GM21576 (cell line): Measurements from ENCODE around the gene EEPD1.
"Not testable (repeated sequence)": the region's sequence is repeated elsewhere in the genome, so short reads cannot be mapped to it uniquely, and the experiment has no call there.

Experiments used
- ATAC-seq: cut with Tn5 transposase; IDR thresholded peaks from one replicate; pipeline ENCODE4 v1.9.1; 2021; ENCODE audit warnings: mild to moderate bottlenecking, moderate library complexity; ENCODE audit not compliant: unreplicated experiment

The EEPD1 gene

DNA sequence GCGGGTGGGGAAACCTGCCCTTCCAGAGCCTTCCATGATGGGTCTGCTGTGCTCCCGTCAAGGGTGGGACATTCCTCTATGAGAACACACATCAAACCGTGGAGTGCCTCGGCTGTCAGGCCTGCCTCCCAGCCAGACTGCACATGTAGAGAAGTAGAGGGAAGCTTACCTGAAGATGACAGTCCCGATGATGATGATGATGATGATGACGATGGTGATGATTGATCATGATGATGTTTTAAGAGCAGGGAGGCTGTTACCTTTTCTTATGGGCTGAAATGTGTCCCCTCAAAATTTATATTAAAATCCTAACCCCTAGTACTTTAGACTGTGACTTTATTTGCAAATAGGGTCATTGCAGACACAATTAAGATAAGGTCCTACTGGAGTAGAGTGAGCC, 160.6 kb downstream of the EEPD1 start:
- no peak for ATAC-seq

DNA sequence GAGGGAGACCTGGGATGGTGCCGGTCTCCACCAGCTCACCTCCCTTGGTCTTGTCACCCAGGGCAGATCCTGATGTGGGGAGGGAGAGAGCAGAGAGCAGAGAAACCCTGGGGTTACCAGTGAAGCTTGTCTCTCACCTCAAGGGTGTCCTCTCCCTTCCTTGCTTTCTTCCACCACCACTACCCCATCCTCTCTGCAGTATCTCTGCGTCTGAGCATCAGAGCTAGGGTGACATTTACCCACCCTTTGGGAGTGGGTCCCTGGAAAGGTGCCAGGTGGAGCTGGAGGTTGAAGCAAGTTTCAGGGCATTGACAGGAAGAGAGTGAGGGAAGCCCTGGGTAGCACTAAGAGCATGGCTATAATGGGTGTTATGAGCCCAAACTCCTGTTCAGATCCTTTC, 161.4 kb downstream of the EEPD1 start:
- ATAC-seq, result no peak

DNA sequence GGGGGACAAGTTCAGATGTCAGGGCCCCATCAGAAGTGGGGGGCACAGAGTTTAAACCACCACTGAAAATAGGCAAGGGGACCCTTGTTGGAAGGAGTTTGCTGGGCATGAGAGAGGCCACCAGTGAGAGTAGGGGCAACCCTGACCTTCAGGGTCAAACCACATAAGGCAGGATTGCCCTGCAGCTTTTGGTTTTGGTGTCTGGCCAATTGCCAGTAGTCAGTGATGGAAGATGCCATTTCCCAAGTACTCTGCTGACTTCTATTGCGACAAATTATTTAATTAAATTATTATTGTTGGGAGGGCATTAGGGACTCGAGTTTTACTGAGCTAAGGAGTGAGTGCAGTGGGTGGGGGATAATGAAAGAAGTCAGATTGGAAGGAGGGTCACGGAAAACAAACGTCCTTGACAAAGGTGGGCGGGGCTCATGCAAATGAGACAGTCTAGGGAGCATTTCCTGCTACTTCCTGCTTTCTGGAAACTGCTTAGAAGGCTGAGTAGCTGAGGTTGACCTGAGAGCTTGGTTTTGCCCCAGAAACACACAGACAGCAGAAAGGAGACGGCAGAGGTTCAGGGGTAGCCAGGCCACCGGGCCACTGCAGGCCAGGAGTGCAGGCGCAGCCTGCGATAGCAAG, 162.4 kb downstream of the EEPD1 start:
- ATAC-seq, result no peak

DNA sequence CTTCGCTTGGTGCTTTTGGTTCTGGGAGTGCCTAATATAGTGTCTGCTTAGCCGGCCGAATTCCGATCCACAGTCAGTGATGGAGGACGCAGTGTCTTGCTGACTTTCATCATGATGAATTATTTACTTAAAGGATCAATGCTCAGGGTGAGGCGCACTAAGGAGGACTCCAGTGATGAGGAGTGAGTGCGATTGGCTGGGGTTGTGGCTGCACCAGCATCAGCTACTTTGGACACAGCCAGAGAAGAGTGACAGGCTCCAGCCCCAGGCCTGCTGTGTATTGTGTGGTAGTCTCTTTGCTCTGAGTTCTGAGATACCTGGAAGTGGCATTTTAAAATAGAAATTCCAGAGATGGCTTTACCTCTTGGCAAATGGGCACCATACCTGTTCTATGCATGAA, 163.3 kb downstream of the EEPD1 start:
- no peak for ATAC-seq

DNA sequence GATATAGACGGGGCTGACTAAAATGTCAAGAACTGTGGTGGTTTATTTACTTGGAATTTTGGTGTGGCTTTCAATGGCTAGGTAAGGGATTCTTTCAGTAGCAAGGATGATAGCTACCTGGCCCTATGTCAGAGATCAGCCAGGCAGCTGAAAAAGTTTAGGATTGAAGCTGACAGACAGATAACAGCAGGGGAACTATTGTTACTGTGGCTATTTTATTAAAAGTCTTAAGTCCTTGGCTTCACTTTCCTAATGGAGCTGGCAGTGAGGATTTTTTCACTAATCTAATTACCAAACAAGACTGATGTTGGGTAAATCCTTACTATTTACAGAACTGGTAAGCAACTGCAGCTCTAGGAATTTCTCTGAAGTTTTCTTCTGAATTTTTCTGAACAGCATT, 164.2 kb downstream of the EEPD1 start:
- ATAC-seq, result no peak

DNA sequence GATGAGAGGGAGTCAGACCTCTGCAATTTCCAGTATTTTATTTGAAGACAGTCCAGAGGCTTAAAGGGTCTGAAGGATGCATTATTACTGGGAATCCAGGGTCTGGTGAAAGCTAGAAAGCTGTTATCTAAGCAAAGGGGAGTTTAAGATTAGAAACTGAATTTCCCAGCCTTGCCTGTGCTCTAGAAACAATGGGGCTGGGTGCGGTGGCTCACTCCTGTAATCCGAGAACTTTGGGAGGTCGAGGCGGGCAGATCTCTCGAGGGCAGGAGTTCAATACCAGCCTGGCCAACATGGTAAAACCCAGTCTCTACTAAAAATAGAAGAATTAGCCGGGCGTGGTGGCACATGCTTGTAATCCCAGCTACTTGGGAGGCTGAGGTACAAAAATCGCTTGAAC, 165.1 kb downstream of the EEPD1 start:
- no peak for ATAC-seq

DNA sequence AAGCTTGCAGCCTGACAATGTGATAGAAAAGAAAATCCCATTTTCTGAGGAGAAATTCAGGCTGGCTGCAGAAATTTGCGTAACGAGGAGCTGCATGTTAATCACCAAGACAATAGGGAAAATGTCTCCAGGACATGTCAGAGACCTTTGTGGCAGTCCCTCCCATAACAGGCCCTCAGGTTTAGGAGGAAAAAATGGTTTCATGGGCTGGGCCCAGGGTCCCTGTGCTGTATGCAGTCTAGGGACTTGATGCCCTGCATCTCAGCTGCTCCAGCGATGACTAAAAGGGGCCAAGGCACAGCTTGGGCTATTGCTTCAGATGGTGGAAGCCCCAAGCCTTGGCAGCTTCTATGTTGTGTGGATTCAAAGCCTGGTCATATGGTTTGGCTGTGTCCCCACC, 168.2 kb downstream of the EEPD1 start:
- not testable (repeated sequence) for ATAC-seq

DNA sequence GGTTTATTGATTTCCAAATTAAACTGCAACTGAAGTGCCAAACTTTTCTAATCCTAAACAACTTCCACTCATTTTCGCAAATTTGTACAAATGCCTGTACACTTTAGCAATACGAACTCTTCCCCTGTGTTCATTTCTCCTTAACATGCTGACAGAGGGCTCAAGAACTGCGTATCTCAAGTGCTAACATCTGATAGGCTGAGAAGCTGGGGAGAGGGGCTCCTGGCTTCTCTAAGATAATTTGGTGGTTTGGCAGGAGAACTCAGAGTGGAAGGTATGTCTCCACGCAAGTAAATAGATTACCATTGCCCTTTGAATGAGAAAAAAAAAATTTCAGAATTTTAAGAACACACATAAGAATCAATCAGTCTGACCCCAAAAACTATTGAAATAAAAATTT, 183.3 kb downstream of the EEPD1 start:
- ATAC-seq, result no peak

DNA sequence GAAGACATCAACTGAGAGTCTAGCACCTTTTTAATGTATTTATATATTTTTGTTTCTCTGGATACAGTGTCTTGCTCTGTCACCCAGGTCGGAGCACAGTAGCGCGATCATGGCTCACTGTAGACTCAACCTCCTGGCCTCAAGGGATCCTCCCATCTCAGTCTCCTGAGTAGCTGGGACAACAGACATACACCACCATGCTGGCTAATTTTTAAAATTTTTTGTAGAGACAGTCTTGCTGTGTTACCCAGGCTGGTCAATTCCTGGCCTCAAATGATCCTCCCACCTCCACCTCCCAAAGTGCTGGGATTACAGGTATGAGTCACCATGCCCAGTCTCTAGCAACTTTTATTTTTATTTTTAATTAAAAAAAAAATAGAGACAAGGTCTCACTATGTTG, 185.2 kb downstream of the EEPD1 start:
- ATAC-seq, result no peak

DNA sequence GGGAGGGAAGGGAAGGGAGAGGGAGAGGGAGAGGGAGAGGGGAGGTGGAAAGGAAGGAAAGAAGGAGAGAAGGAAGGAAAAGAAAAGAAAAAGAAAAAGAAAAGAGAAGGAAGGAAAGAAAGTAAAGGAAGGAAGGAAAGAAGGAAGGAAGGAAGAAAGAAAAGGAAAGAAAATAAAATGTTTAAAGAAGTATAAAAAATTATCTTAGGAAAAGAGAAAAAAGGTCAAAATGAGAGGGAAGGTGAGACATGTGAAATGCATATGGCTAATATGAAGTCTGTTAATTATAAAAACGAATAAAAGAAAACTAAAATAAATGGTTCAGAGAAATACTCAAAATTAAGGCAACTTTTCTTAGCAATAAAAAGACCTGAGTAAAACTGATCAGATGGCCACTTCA, 190.5 kb downstream of the EEPD1 start:
- no peak for ATAC-seq

DNA sequence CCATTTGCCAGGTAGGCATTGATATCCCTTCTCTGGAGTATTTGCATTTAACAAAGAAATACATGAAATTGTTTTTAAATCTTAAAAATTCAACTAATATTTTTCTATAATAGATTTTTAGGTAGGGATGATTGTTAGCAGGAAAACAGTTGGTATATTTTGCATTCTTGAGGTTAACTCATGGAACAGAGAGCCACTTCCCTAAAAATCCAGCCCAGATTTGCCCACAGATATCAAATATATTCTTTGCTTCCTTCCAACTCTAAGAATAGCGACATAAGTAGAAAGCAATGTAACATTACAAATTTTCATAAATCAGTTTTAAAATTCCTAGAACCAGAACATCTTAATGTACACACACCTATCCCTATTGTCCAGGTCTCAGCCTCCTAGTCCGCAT, 191.6 kb downstream of the EEPD1 start:
- no peak for ATAC-seq

DNA sequence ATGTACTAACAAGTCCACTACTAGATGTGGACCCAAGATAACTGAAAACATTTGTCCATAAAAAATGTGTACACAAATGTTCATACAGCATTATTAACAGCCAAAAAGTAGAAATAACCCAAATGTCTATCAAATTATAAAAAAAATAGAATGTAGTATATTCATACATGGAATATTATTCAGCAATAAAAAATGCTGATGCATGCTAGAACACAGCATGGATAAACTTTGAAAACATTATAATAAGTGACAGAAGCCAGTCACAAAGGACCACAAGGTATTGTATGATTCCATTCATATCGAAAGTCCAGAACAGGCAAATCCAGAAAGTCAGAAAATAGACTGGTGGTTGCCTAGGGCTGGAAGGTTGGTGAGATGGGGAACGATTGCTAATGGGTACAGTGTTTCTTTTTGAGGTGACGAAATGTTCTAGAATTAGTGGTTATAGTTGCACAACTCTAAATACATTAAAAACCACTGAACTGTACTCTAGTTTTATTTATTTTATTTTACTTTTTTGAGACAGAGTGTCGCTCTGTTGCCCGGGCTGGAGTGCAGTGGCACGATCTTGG, 193.3 kb downstream of the EEPD1 start:
- no peak for ATAC-seq

DNA sequence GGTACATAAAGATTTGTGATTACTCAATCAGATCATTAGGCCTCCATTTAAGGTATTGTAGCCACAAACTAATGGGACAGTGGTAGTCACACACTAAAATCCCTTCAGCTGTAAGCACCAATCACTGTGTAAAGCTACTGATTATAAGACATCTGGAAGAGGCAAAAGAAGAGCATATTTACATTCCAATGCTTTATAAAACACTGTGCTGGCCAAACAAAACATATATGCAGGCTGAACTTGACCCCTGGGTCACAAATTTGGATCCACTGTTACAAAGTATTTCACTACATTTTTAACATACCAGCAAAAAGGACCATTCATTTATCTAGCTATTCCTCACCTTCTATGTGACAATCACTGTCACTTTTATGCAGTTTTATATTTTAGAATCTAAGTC, 195.2 kb downstream of the EEPD1 start:
- no peak for ATAC-seq

DNA sequence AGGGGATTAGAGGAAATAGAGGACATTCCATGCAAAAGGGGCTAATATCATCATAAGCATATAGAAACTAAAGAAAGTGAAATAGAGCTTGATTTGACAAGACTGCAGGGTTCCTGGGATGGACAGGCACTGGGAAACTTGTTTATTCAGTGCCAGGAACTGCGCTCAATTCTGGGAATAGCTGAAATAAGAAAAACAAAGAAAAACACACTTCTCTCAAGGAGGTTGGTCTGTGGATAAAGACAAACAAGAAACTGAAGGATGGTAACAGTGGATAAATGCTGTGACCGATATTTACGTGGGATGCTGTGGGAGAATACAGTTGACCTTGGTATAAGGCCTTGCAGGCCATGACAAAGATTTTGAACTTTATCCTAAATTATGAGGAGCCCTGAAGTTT, 195.7 kb downstream of the EEPD1 start:
- no peak for ATAC-seq

DNA sequence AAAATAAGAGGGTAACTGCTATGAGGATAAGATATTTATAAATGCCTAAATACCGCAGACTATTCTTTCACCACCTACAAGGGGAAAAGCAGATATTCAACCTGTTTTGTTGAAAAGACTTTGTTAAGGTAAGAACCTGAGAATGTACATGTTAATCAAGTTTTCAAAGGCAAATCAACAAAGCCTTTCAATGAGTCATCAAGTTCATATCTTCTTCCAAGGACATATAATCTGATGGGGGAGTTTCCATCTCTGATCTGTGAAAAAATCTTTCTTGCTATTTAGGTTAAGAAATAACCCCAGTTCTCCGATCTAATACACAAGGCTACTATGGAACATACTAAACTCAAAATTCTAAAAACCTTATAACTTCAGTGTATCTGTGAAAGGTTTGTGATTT, 196.6 kb downstream of the EEPD1 start:
- no peak for ATAC-seq
